ENCODE data around the gene CIC.

GRCh38 chr19:42343344-42344110, 74.5 kb downstream of the CIC start:
- TF ChIP-seq CTCF (IDR thresholded peaks at IDR 0.05): no peak
- no peak for TF ChIP-seq POLR2A (IDR thresholded peaks at IDR 0.05)
- TF ChIP-seq POLR2AphosphoS5 (IDR thresholded peaks at IDR 0.05): no peak
